Astrocyte (in vitro differentiated cells and primary cell): Measurements from ENCODE around the gene PDE6H.

Source experiments
- EZH2 ChIP-seq: IDR thresholded peaks from 2 replicates; pipeline ENCODE4 v1.6.1; 2012; ENCODE audit warnings: mild to moderate bottlenecking, low read length, inconsistent platforms; ENCODE audit not compliant: insufficient read depth
- TF ChIP-seq, protein P1 (sequence below): IDR thresholded peaks from 2 replicates; pipeline ENCODE4 v1.5.1; 2011; ENCODE audit warnings: low read depth, mild to moderate bottlenecking, inconsistent platforms, low read length, moderate library complexity; ENCODE audit not compliant: insufficient read depth

- TF ChIP-seq, protein P1, sequence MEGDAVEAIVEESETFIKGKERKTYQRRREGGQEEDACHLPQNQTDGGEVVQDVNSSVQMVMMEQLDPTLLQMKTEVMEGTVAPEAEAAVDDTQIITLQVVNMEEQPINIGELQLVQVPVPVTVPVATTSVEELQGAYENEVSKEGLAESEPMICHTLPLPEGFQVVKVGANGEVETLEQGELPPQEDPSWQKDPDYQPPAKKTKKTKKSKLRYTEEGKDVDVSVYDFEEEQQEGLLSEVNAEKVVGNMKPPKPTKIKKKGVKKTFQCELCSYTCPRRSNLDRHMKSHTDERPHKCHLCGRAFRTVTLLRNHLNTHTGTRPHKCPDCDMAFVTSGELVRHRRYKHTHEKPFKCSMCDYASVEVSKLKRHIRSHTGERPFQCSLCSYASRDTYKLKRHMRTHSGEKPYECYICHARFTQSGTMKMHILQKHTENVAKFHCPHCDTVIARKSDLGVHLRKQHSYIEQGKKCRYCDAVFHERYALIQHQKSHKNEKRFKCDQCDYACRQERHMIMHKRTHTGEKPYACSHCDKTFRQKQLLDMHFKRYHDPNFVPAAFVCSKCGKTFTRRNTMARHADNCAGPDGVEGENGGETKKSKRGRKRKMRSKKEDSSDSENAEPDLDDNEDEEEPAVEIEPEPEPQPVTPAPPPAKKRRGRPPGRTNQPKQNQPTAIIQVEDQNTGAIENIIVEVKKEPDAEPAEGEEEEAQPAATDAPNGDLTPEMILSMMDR: no peak
- no peak for TF ChIP-seq EZH2
Measured at GRCh38 chr12:14972816-14973215, at the start of gene PDE6H.
